HepG2 (cell line): ENCODE data around the gene ARHGEF12. TPM values are rescaled to one million over a fixed set of nuclear protein-coding genes. Genes with fewer than 3 reads are reported as not detected.
A peak's percentile ranks its signal among the peaks of the same experiment; 100 is the strongest.

Experiments used
- ATAC-seq: fragments of 200-7000 bp; cut with Tn5 transposase; 3 replicates; pipeline ENCODE4 v1.9.1; 2020; ENCODE audit warnings: mild to moderate bottlenecking, moderate library complexity
- BruUV-seq: library from RNA; stranded (reverse); fragments of 400-500 nt; replicated peaks from 2 replicates; lab custom pipeline; 2021; lab: Mats Ljungman, UMichigan
- CTCF ChIA-PET: fragments of 300-600 bp; formaldehyde crosslinking; extraction: SDS; loops from one replicate; lab custom pipeline; 2021; ENCODE audit warnings: low total read pairs, inconsistent platforms, low intra/inter-chr PET ratio; lab: Yijun Ruan, JAX
- POLR2A ChIA-PET: fragments of 350-600 bp; sonication (Branson Sonifier 250); formaldehyde crosslinking; loops from one replicate; lab custom pipeline; 2020; ENCODE audit warnings: antibody characterized with exemption, inconsistent platforms; lab: Yijun Ruan, JAX
- DNase-seq: peaks from one replicate; pipeline ENCODE4 v3.0.0-alpha.2; 2015; ENCODE audit warnings: low spot score
- FAIRE-seq: peaks from 3 replicates; lab custom pipeline; 2011; peaks lifted over from hg19 to GRCh38; lab: Jason Lieb, UNC
- H2AFZ ChIP-seq: one replicate; pipeline ENCODE4 v1.6.1; 2011; ENCODE audit warnings: low read length, inconsistent platforms
- H3K27ac ChIP-seq: fragments of 300-600 bp; 3 replicates; pipeline ENCODE4 v1.8.0; 2011; ENCODE audit warnings: mixed run types, mild to moderate bottlenecking, mixed read lengths, low read length, inconsistent platforms; ENCODE audit not compliant: insufficient read depth; ENCODE audit errors: extremely low read length
- H3K27me3 ChIP-seq, 2 experiments: fragments of 200-600 bp in 1 of 2; 2 replicates in 1 of 2; 3 replicates in 1 of 2; pipeline versions ENCODE4 v1.6.0 to v1.8.0; 2011; ENCODE audit warnings: low read length in 2 of 2, mild to moderate bottlenecking in 2 of 2, moderate library complexity in 2 of 2, inconsistent platforms in 1 of 2; ENCODE audit not compliant: insufficient read depth in 2 of 2, control insufficient read depth in 1 of 2
- H3K36me3 ChIP-seq, 2 experiments: fragments of 200-600 bp in 1 of 2; replicated peaks in 1 of 2; 2 replicates in 1 of 2; 3 replicates in 1 of 2; pipeline versions ENCODE4 v1.5.1 to v1.8.0; 2011; ENCODE audit warnings: low read length in 2 of 2, inconsistent platforms in 1 of 2; ENCODE audit not compliant: insufficient read depth in 2 of 2, control insufficient read depth in 1 of 2
- H3K4me1 ChIP-seq: 2 replicates; pipeline ENCODE4 v1.5.1; 2012; ENCODE audit warnings: low read length, inconsistent platforms; ENCODE audit not compliant: insufficient read depth
- H3K4me2 ChIP-seq: 2 replicates; pipeline ENCODE4 v1.6.0; 2011; ENCODE audit warnings: low read depth, low read length, inconsistent platforms
- H3K4me3 ChIP-seq, 3 experiments: fragments of 200-600 bp in 1 of 3; sonication (generic), shearing (Covaris generic) in 1 of 3; replicated peaks in 1 of 3; 2 replicates each; pipeline ENCODE4 v1.5.1; 2011 to 2016; ENCODE audit warnings: low read length in 3 of 3, inconsistent platforms in 2 of 3, low read depth in 2 of 3, mild to moderate bottlenecking in 2 of 3, control low read depth in 1 of 3, mixed read lengths in 1 of 3; ENCODE audit not compliant: insufficient read depth in 1 of 3
- H3K79me2 ChIP-seq: one replicate; pipeline ENCODE4 v1.6.1; 2011; ENCODE audit warnings: low read length, inconsistent platforms; ENCODE audit not compliant: insufficient read depth
- H3K9ac ChIP-seq: 2 replicates; pipeline ENCODE4 v1.6.0; 2011; ENCODE audit warnings: mild to moderate bottlenecking, low read depth, low read length, inconsistent platforms; ENCODE audit not compliant: insufficient read depth
- H3K9me3 ChIP-seq: 2 replicates; pipeline ENCODE4 v1.5.1; 2012; ENCODE audit warnings: mild to moderate bottlenecking, low read length
- H4K20me1 ChIP-seq: 2 replicates; pipeline ENCODE4 v1.6.0; 2011; ENCODE audit warnings: inconsistent platforms, mild to moderate bottlenecking, low read length, moderate library complexity; ENCODE audit not compliant: insufficient read depth
- ATM ChIP-seq: fragments of 450-650 bp; IDR thresholded peaks from 2 replicates; pipeline ENCODE4 v1.7.1; 2017; ENCODE audit warnings: mild to moderate bottlenecking, borderline replicate concordance
- CREM ChIP-seq, 2 experiments: sonication (generic) in 1 of 2; formaldehyde crosslinking in 1 of 2; IDR thresholded peaks; 2 replicates each; pipeline versions ENCODE4 v1.4.0 to v1.6.1; 2016 to 2020; ENCODE audit warnings: antibody characterized with exemption in 1 of 2, mild to moderate bottlenecking in 1 of 2, missing genetic modification reagents in 1 of 2
- HCFC1 ChIP-seq: fragments of 150-350 bp; IDR thresholded peaks from 2 replicates; pipeline ENCODE4 v1.6.1; 2014; ENCODE audit warnings: low read depth, low read length
- MATR3 ChIP-seq: sonication (generic); formaldehyde crosslinking; IDR thresholded peaks from 2 replicates; pipeline ENCODE4 v1.4.0; 2020; ENCODE audit warnings: missing genetic modification reagents
- MLX ChIP-seq: IDR thresholded peaks from 2 replicates; pipeline ENCODE4 v1.6.1; 2016
- PAWR ChIP-seq: sonication (generic); formaldehyde crosslinking; IDR thresholded peaks from 2 replicates; pipeline ENCODE4 v1.4.0; 2020; ENCODE audit warnings: missing genetic modification reagents, mild to moderate bottlenecking, borderline replicate concordance
- PITX1 ChIP-seq: sonication (generic); formaldehyde crosslinking; IDR thresholded peaks from 2 replicates; pipeline ENCODE4 v1.5.1; 2020; ENCODE audit warnings: mild to moderate bottlenecking, missing genetic modification reagents
- RARA ChIP-seq: IDR thresholded peaks from 2 replicates; pipeline ENCODE4 v1.6.1; 2016; ENCODE audit warnings: missing genetic modification reagents, missing compliant biosample characterization
- REXO4 ChIP-seq: sonication (generic); formaldehyde crosslinking; IDR thresholded peaks from 2 replicates; pipeline ENCODE4 v1.8.0; 2022; ENCODE audit warnings: missing genetic modification reagents, mild to moderate bottlenecking, borderline replicate concordance
- SALL2 ChIP-seq: sonication (generic); formaldehyde crosslinking; IDR thresholded peaks from 2 replicates; pipeline ENCODE4 v1.8.1; 2023; ENCODE audit warnings: mild to moderate bottlenecking, missing genetic modification reagents, inconsistent platforms
- TBP ChIP-seq: sonication (generic); formaldehyde crosslinking; IDR thresholded peaks from 2 replicates; pipeline ENCODE4 v1.5.0; 2020; ENCODE audit warnings: missing genetic modification reagents
- TFDP1 ChIP-seq: IDR thresholded peaks from 2 replicates; pipeline ENCODE4 v1.6.1; 2016; ENCODE audit warnings: missing compliant biosample characterization, missing genetic modification reagents, borderline replicate concordance
- ZNF160 ChIP-seq: sonication (generic); formaldehyde crosslinking; IDR thresholded peaks from 2 replicates; pipeline ENCODE4 v1.8.0; 2022; ENCODE audit warnings: mild to moderate bottlenecking, inconsistent platforms, missing genetic modification reagents
- ZNF547 ChIP-seq: sonication (generic); formaldehyde crosslinking; IDR thresholded peaks from 2 replicates; pipeline ENCODE4 v1.5.1; 2020; ENCODE audit warnings: mild to moderate bottlenecking, missing genetic modification reagents
- ZNF569 ChIP-seq: sonication (generic); formaldehyde crosslinking; IDR thresholded peaks from 2 replicates; pipeline ENCODE4 v1.5.0; 2020; ENCODE audit warnings: mild to moderate bottlenecking, missing genetic modification reagents, moderate library complexity, borderline replicate concordance
- ZNF616 ChIP-seq: sonication (generic); formaldehyde crosslinking; IDR thresholded peaks from 2 replicates; pipeline ENCODE4 v1.5.0; 2020; ENCODE audit warnings: low read depth, mild to moderate bottlenecking, missing genetic modification reagents
- ZZZ3 ChIP-seq: sonication (generic); formaldehyde crosslinking; IDR thresholded peaks from 2 replicates; pipeline ENCODE4 v1.4.0; 2020; ENCODE audit warnings: missing genetic modification reagents, mild to moderate bottlenecking, borderline replicate concordance
- WGBS: methylation state at CpG from one replicate; pipeline ENCODE4 v1.1.6; 2017; ENCODE audit warnings: low lambda C conversion rate; 5-methylcytosine and 5-hydroxymethylcytosine counted together
- in situ Hi-C: cut with HindIII; loops from 2 replicates; pipeline ENCODE4 v1.10.0; 2017; ENCODE audit warnings: low pct_unique_long_range_greater_than_20kb; ENCODE audit not compliant: extremely low pct_ligation_motif_present
- intact Hi-C: fragments of 100-400 bp; cut with micrococcal nuclease; formaldehyde crosslinking; loops from one replicate; pipeline ENCODE4 v1.10.0; 2022; ENCODE audit not compliant: unreplicated experiment
- polyA plus RNA-seq, 8 experiments: library from polyadenylated mRNA; depleted of rRNA in 3 of 8; stranded (reverse) in 7 of 8; unstranded in 1 of 8; fragments of >200 nt; fragmentation: Illumina TruSeq in 4 of 8; extraction: Trizol in 4 of 8; gene quantifications; 2 replicates each; pipeline versions ENCODE4 v1.2.1 to v1.2.3, GENCODE V29; 2011 to 2016; ENCODE audit warnings: low read depth in 4 of 8, missing spikeins in 1 of 8, mixed read lengths in 1 of 8; ENCODE audit not compliant: insufficient read depth in 1 of 8
- total RNA-seq, 5 experiments: library from RNA; depleted of rRNA; stranded (reverse); fragments of >200 nt; fragmentation: Illumina TruSeq; extraction: Trizol; gene quantifications; 2 replicates each; pipeline ENCODE4 v1.2.3, GENCODE V29; 2016; ENCODE audit warnings: low read depth in 1 of 5

ARHGEF12 gene
- total and polyA plus RNA-seq, 2 of the 13 experiments (the other 11 are each of a cell fraction or from before 2014, with no cell fraction given) = 17.9 to 54.4 TPM

GRCh38 chr11:120305286-120305685 is 30.9 kb upstream of the ARHGEF12 start:
- FAIRE-seq (no peak), ATAC-seq (no peak), DNase-seq (no peak)
- Histone ChIP-seq H3K9ac (no peak overlapping the region), H3K27me3 (peaks cover 1 to 57% of the 10 kb centered on the region in 2 experiments; a peak in 4 of 5 replicates), H3K9me3 (no peaks in the 10 kb centered on the region), H4K20me1 (no peaks in the 10 kb centered on the region), H2AFZ (no peak overlapping the region), H3K79me2 (no peaks in the 10 kb centered on the region), H3K4me1 (no peaks in the 10 kb centered on the region), H3K4me2 (no peak overlapping the region), H3K27ac (no peak overlapping the region), H3K4me3 (no peak overlapping the region), H3K36me3 (no peaks in the 10 kb centered on the region)
- intact Hi-C loops = no loop called here
- TF ChIP-seq ZNF160 (CRISPR knock-in tag) (no peak), ATM (no peak)
- no TSS peak for BruUV-seq
- ChIA-PET POLR2A (no interaction called here), CTCF (no interaction called here)
- in situ Hi-C loops = no loop called here
- WGBS = 8% methylated on average over 8 of the region's 12 CpGs

GRCh38 chr11:120306519-120307242 is 29.5 kb upstream of the ARHGEF12 start:
- Histone ChIP-seq H3K27ac (no peak overlapping the region), H3K79me2 (no peaks in the 10 kb centered on the region), H3K36me3 (no peaks in the 10 kb centered on the region), H4K20me1 (no peaks in the 10 kb centered on the region), H3K9ac (no peak overlapping the region), H3K9me3 (no peaks in the 10 kb centered on the region), H3K4me3 (no peak overlapping the region), H3K4me2 (no peak overlapping the region), H3K4me1 (no peaks in the 10 kb centered on the region), H3K27me3 (peaks cover 1 to 53% of the 10 kb centered on the region in 2 experiments; a peak in 4 of 5 replicates), H2AFZ (no peak overlapping the region)
- no peak for FAIRE-seq
- ATAC-seq = peak; percentile 35
- POLR2A ChIA-PET = no interaction called here
- in situ Hi-C loops = no loop called here
- CTCF ChIA-PET = no interaction called here
- intact Hi-C loops = no loop called here
- DNase-seq = no peak
- no TSS peak for BruUV-seq
- 19% methylated on average over 11 of the region's 11 CpGs for WGBS
- TF ChIP-seq TFDP1 (CRISPR knock-in tag) = no peak
- TF ChIP-seq PAWR (CRISPR knock-in tag) = no peak
- no peak for TF ChIP-seq ZNF616 (CRISPR knock-in tag)
- TF ChIP-seq MLX (CRISPR knock-in tag) = no peak
- TF ChIP-seq ZZZ3 (CRISPR knock-in tag) = no peak
- no peak for TF ChIP-seq CREM (IDR thresholded peaks at IDR 0.05)
- TF ChIP-seq CREM (CRISPR knock-in tag; IDR thresholded peaks at IDR 0.05) = no peak
- no peak for TF ChIP-seq REXO4 (CRISPR knock-in tag)
- no peak for TF ChIP-seq HCFC1
- TF ChIP-seq ZNF547 (CRISPR knock-in tag) = no peak
- no peak for TF ChIP-seq PITX1 (CRISPR knock-in tag)
- no peak for TF ChIP-seq MATR3 (CRISPR knock-in tag)
- no peak for TF ChIP-seq RARA
- TF ChIP-seq ZNF569 (CRISPR knock-in tag) = no peak
- no peak for TF ChIP-seq SALL2 (CRISPR knock-in tag)
- no peak for TF ChIP-seq TBP
